GM12878 (cell line): ENCODE data around the gene CPO. TPM values are rescaled to one million over a fixed set of nuclear protein-coding genes. Genes with fewer than 3 reads are reported as not detected.

Experiments used
- ATAC-seq: fragments of 200-7000 bp; cut with Tn5 transposase; 3 replicates; pipeline ENCODE4 v1.9.1; 2020; ENCODE audit warnings: mild to moderate bottlenecking, moderate library complexity
- BruUV-seq: library from RNA; stranded (reverse); fragments of 400-500 nt; replicated peaks from 2 replicates; lab custom pipeline; 2021; lab: Mats Ljungman, UMichigan
- CTCF ChIA-PET: fragments of 300-600 bp; sonication (Branson Sonifier 250); formaldehyde crosslinking; extraction: SDS; loops from one replicate; lab custom pipeline; 2021; ENCODE audit warnings: inconsistent platforms; lab: Yijun Ruan, JAX
- POLR2A ChIA-PET: fragments of 350-600 bp; formaldehyde crosslinking; extraction: SDS; loops from one replicate; lab custom pipeline; 2021; ENCODE audit warnings: inconsistent platforms; lab: Charles Lee
- RAD21 ChIA-PET: fragments of 300-600 bp; sonication (Branson Sonifier 250); formaldehyde crosslinking; loops from one replicate; lab custom pipeline; 2023; ENCODE audit warnings: antibody characterized with exemption; ENCODE audit not compliant: unreplicated experiment; lab: Charles Lee
- SMC1A ChIA-PET: fragments of 300-600 bp; sonication (Branson Sonifier 250); formaldehyde crosslinking; loops from one replicate; lab custom pipeline; 2023; ENCODE audit not compliant: unreplicated experiment, uncharacterized antibody; lab: Charles Lee
- DNase-seq: peaks from one replicate; pipeline ENCODE4 v3.0.0-alpha.2; 2011; ENCODE audit warnings: low read depth, low spot score
- FAIRE-seq: peaks from 3 replicates; lab custom pipeline; 2011; peaks lifted over from hg19 to GRCh38; lab: Jason Lieb, UNC
- H2AFZ ChIP-seq: 2 replicates; pipeline ENCODE4 v1.6.0; 2011; ENCODE audit warnings: low read depth, low read length, control low read depth; ENCODE audit not compliant: control insufficient read depth
- H3K27ac ChIP-seq: 2 replicates; pipeline ENCODE4 v1.5.1; 2011; ENCODE audit warnings: control low read depth; ENCODE audit not compliant: control insufficient read depth, insufficient read depth
- H3K27me3 ChIP-seq, 2 experiments: replicated peaks in 1 of 2; 2 replicates each; pipeline versions ENCODE4 v1.6.0 to v1.6.1; 2011; ENCODE audit warnings: low read length in 1 of 2; ENCODE audit not compliant: control insufficient read depth in 2 of 2, insufficient read depth in 2 of 2
- H3K36me3 ChIP-seq, 2 experiments: 2 replicates each; pipeline ENCODE4 v1.5.1; 2011; ENCODE audit warnings: low read length in 1 of 2; ENCODE audit not compliant: control insufficient read depth in 2 of 2, insufficient read depth in 2 of 2
- H3K4me1 ChIP-seq: 2 replicates; pipeline ENCODE4 v1.6.1; 2011; ENCODE audit warnings: mild to moderate bottlenecking, low read length, moderate library complexity, mixed read lengths; ENCODE audit not compliant: control insufficient read depth, insufficient read depth
- H3K4me2 ChIP-seq: 2 replicates; pipeline ENCODE4 v1.6.0; 2011; ENCODE audit warnings: control low read depth; ENCODE audit not compliant: control insufficient read depth, insufficient read depth
- H3K4me3 ChIP-seq: fragments of 200-600 bp; sonication (generic); 2 replicates; pipeline ENCODE4 v1.5.1; 2016
- H3K79me2 ChIP-seq: 2 replicates; pipeline ENCODE4 v1.6.0; 2011; ENCODE audit warnings: low read length; ENCODE audit not compliant: control insufficient read depth, insufficient read depth
- H3K9ac ChIP-seq: 2 replicates; pipeline ENCODE4 v1.8.0; 2011; ENCODE audit warnings: low read length, control low read depth, mixed read lengths; ENCODE audit not compliant: control insufficient read depth, insufficient read depth
- H3K9me3 ChIP-seq: replicated peaks from 3 replicates; pipeline ENCODE4 v1.5.1; 2011; ENCODE audit warnings: mild to moderate bottlenecking, low read length; ENCODE audit not compliant: control insufficient read depth, insufficient read depth
- H4K20me1 ChIP-seq: 2 replicates; pipeline ENCODE4 v1.6.0; 2011; ENCODE audit not compliant: control insufficient read depth, insufficient read depth
- ATF3 ChIP-seq: IDR thresholded peaks from 2 replicates; pipeline ENCODE4 v1.6.1; 2011; ENCODE audit warnings: low read depth, mild to moderate bottlenecking, low read length, moderate library complexity, borderline replicate concordance; ENCODE audit errors: extremely low read depth
- ATF7 ChIP-seq: fragments of 450-650 bp; IDR thresholded peaks from 2 replicates; pipeline ENCODE4 v1.6.1; 2016; ENCODE audit warnings: low read depth, mild to moderate bottlenecking
- PAX5 ChIP-seq: IDR thresholded peaks from 2 replicates; pipeline ENCODE4 v1.6.1; 2011; ENCODE audit warnings: low read depth, low read length, borderline replicate concordance
- PBX3 ChIP-seq: IDR thresholded peaks from 2 replicates; pipeline ENCODE4 v1.6.1; 2011; ENCODE audit warnings: mild to moderate bottlenecking, low read depth, low read length, moderate library complexity; ENCODE audit not compliant: insufficient replicate concordance
- RUNX3 ChIP-seq: IDR thresholded peaks from 2 replicates; pipeline ENCODE4 v1.6.1; 2012; ENCODE audit warnings: low read length, inconsistent platforms
- SUPT20H ChIP-seq: IDR thresholded peaks from 2 replicates; pipeline ENCODE4 v1.6.1; 2011; ENCODE audit warnings: low read depth, mild to moderate bottlenecking, low read length, moderate library complexity, borderline replicate concordance; ENCODE audit not compliant: control insufficient read depth
- ZBTB4 ChIP-seq: fragments of 450-650 bp; formaldehyde crosslinking; IDR thresholded peaks from 2 replicates; pipeline ENCODE4 v1.4.0; 2022; ENCODE audit warnings: mild to moderate bottlenecking, moderate library complexity
- WGBS: methylation state at CpG from one replicate; pipeline ENCODE4 v1.1.6; 2016; ENCODE audit warnings: low lambda C conversion rate; ENCODE audit not compliant: insufficient replicate concordance, insufficient coverage; ENCODE audit errors: missing lambda C conversion rate; 5-methylcytosine and 5-hydroxymethylcytosine counted together
- in situ Hi-C: fragments of 300-500 bp; cut with MboI; formaldehyde crosslinking; loops from 9 replicates; pipeline ENCODE4 v1.14.3; 2018; ENCODE audit warnings: mixed read lengths
- intact Hi-C: fragments of 100-400 bp; cut with micrococcal nuclease; formaldehyde crosslinking; loops from one replicate; pipeline ENCODE4 v1.14.2; 2022; ENCODE audit not compliant: unreplicated experiment
- polyA plus RNA-seq, 11 experiments: library from polyadenylated mRNA; depleted of rRNA in 4 of 11; unstranded in 6 of 11; stranded (reverse) in 5 of 11; fragments of >200 nt; fragmentation: Nextera tagmentation in 4 of 11; fragmentation: Illumina TruSeq in 1 of 11; extraction: Ambion mirVana in 4 of 11; extraction: Trizol in 1 of 11; gene quantifications; 1 replicate in 1 of 11; 2 replicates in 10 of 11; pipeline versions ENCODE4 v1.2.1 to v1.2.3, GENCODE V29; 2011 to 2016; ENCODE audit warnings: inconsistent platforms in 2 of 11, missing spikeins in 2 of 11, low read depth in 1 of 11
- total RNA-seq, 4 experiments: library from RNA; depleted of rRNA in 3 of 4; stranded (reverse); fragments of >200 nt in 3 of 4; fragmentation: Illumina TruSeq in 1 of 4; extraction: Trizol in 1 of 4; gene quantifications; 2 replicates each; pipeline versions ENCODE4 v1.2.1 to v1.2.3, GENCODE V29; 2013 to 2021

Gene CPO
- total and polyA plus RNA-seq, 10 of the 15 experiments (the other 5 are each of a cell fraction or from before 2014, with no cell fraction given): 0.13 to 0.14 TPM; not detected in 8

GRCh38 chr2:206980413-206980812 is 41.1 kb downstream of the CPO start:
- BruUV-seq: no TSS peak
- no peak for FAIRE-seq
- Histone ChIP-seq H3K27ac (no peak overlapping the region), H3K9me3 (no peaks in the 10 kb centered on the region; the same call in 2 of the 3 replicates), H3K9ac (no peak overlapping the region), H4K20me1 (no peaks in the 10 kb centered on the region), H3K36me3 (no peaks in the 10 kb centered on the region), H3K4me3 (no peak overlapping the region), H3K4me2 (no peak overlapping the region), H3K4me1 (no peaks in the 10 kb centered on the region), H3K79me2 (no peaks in the 10 kb centered on the region), H3K27me3 (no peaks in the 10 kb centered on the region), H2AFZ (no peak overlapping the region)
- no peak for TF ChIP-seq PAX5
- ChIA-PET SMC1A (interaction anchor here (1.4 kb wide), 1 partner anchor 493 kb away, joined by 4 read pairs; no protein-coding TSS in a partner anchor), POLR2A (no interaction called here), RAD21 (no interaction called here), CTCF (no interaction called here)
- no peak for ATAC-seq
- intact Hi-C loops (no loop called here), in situ Hi-C loops (no loop called here)
- no peak for DNase-seq

GRCh38 chr2:206981086-206981674 is 41.9 kb downstream of the CPO start:
- H3K36me3 ChIP-seq: no peaks in the 10 kb centered on the region
- H3K79me2 ChIP-seq: no peaks in the 10 kb centered on the region
- H3K4me1 ChIP-seq: no peaks in the 10 kb centered on the region
- no peak overlapping the region for H3K4me2 ChIP-seq
- no peak for DNase-seq
- ChIA-PET POLR2A (no interaction called here), SMC1A (interaction anchor here (0.6 kb wide), 1 partner anchor 643 kb away, joined by 3 read pairs; no protein-coding TSS in a partner anchor), RAD21 (no interaction called here), CTCF (interaction anchor here (5.0 kb wide), 1 partner anchor 492 kb away, joined by 21 read pairs; no protein-coding TSS in a partner anchor)
- H3K9ac ChIP-seq: no peak overlapping the region
- H3K27me3 ChIP-seq: no peaks in the 10 kb centered on the region
- H3K9me3 ChIP-seq: no peaks in the 10 kb centered on the region; the same call in 2 of the 3 replicates
- FAIRE-seq: no peak
- BruUV-seq: no TSS peak
- intact Hi-C loops (loop anchor here (1.0 kb wide), 1 partner anchor 494 kb away; no protein-coding TSS in a partner anchor), in situ Hi-C loops (no loop called here)
- no peak overlapping the region for H2AFZ ChIP-seq
- H3K4me3 ChIP-seq: no peak overlapping the region
- WGBS: 51% methylated on average over 12 of the region's 12 CpGs
- H4K20me1 ChIP-seq: no peaks in the 10 kb centered on the region
- H3K27ac ChIP-seq: no peak overlapping the region
- ATAC-seq: no peak
- TF ChIP-seq ATF7: no peak
- no peak for TF ChIP-seq PAX5
- no peak for TF ChIP-seq ZBTB4 (CRISPR knock-in tag)
- TF ChIP-seq PBX3: no peak
- TF ChIP-seq SUPT20H: no peak
- TF ChIP-seq ATF3: no peak
- TF ChIP-seq RUNX3: no peak
